Esophagus squamous epithelium (tissue), 4 donors: Measurements from ENCODE around the gene GSAP.

Source experiments
- POLR2A ChIP-seq, 4 donors: fragments of 450-650 bp; IDR thresholded peaks; one replicate each; pipeline ENCODE4 v1.6.1; 2017; ENCODE audit warnings: antibody characterized with exemption in 4 of 4, mild to moderate bottlenecking in 4 of 4, moderate library complexity in 3 of 4
- TF ChIP-seq, protein P1 (sequence below), 6 experiments: fragments of 450-650 bp in 4 of 6; fragments of 200-600 bp in 2 of 6; sonication (generic) in 2 of 6; IDR thresholded peaks; one replicate each; pipeline ENCODE4 v1.5.1; 2016 to 2019; ENCODE audit warnings: antibody characterized with exemption in 6 of 6, mild to moderate bottlenecking in 4 of 6, moderate library complexity in 4 of 6

- TF ChIP-seq, protein P1, sequence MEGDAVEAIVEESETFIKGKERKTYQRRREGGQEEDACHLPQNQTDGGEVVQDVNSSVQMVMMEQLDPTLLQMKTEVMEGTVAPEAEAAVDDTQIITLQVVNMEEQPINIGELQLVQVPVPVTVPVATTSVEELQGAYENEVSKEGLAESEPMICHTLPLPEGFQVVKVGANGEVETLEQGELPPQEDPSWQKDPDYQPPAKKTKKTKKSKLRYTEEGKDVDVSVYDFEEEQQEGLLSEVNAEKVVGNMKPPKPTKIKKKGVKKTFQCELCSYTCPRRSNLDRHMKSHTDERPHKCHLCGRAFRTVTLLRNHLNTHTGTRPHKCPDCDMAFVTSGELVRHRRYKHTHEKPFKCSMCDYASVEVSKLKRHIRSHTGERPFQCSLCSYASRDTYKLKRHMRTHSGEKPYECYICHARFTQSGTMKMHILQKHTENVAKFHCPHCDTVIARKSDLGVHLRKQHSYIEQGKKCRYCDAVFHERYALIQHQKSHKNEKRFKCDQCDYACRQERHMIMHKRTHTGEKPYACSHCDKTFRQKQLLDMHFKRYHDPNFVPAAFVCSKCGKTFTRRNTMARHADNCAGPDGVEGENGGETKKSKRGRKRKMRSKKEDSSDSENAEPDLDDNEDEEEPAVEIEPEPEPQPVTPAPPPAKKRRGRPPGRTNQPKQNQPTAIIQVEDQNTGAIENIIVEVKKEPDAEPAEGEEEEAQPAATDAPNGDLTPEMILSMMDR (IDR thresholded peaks at IDR 0.05) = no peak
- TF ChIP-seq POLR2A (IDR thresholded peaks at IDR 0.05) = no peak
Measured at GRCh38 chr7:77282897-77283296, 133.3 kb downstream of the GSAP start.
